Thyroid gland (tissue), 4 donors: ENCODE measurements around the gene DYNC1I1.

Experiments
- POLR2A ChIP-seq, 2 donors: fragments of 450-650 bp; IDR thresholded peaks; one replicate each; pipeline ENCODE4 v1.6.1; 2017; ENCODE audit warnings: antibody characterized with exemption in 2 of 2, mild to moderate bottlenecking in 2 of 2, moderate library complexity in 1 of 2
- TF ChIP-seq, protein P1 (sequence below), 6 experiments: fragments of 200-600 bp in 3 of 6; fragments of 450-650 bp in 3 of 6; sonication (generic) in 3 of 6; IDR thresholded peaks; one replicate each; pipeline ENCODE4 v1.5.1; 2016 to 2019; ENCODE audit warnings: antibody characterized with exemption in 6 of 6, mild to moderate bottlenecking in 2 of 6, inconsistent platforms in 1 of 6, moderate library complexity in 1 of 6

- TF ChIP-seq, protein P1, sequence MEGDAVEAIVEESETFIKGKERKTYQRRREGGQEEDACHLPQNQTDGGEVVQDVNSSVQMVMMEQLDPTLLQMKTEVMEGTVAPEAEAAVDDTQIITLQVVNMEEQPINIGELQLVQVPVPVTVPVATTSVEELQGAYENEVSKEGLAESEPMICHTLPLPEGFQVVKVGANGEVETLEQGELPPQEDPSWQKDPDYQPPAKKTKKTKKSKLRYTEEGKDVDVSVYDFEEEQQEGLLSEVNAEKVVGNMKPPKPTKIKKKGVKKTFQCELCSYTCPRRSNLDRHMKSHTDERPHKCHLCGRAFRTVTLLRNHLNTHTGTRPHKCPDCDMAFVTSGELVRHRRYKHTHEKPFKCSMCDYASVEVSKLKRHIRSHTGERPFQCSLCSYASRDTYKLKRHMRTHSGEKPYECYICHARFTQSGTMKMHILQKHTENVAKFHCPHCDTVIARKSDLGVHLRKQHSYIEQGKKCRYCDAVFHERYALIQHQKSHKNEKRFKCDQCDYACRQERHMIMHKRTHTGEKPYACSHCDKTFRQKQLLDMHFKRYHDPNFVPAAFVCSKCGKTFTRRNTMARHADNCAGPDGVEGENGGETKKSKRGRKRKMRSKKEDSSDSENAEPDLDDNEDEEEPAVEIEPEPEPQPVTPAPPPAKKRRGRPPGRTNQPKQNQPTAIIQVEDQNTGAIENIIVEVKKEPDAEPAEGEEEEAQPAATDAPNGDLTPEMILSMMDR (IDR thresholded peaks at IDR 0.05): no peak
- TF ChIP-seq POLR2A (IDR thresholded peaks at IDR 0.05): no peak
Observed at GRCh38 chr7:95910341-95910740, 138.0 kb downstream of the DYNC1I1 start.
